GM18909 (cell line): ENCODE data around the gene BCAN.

Source experiments
- ATAC-seq: cut with Tn5 transposase; IDR thresholded peaks from one replicate; pipeline ENCODE4 v1.9.1; 2021; ENCODE audit warnings: mild to moderate bottlenecking; ENCODE audit not compliant: unreplicated experiment, poor library complexity

The BCAN gene

GRCh38 chr1:156659661-156659987, 17.7 kb downstream of the BCAN start:
- no peak for ATAC-seq

- ATAC-seq: peak; percentile 60
These were observed 18.3 kb downstream of the BCAN start for GRCh38 chr1:156659988-156660751.

- ATAC-seq: peak; percentile 2
These were observed 18.8 kb downstream of the BCAN start for GRCh38 chr1:156660752-156661112.

GRCh38 chr1:156662005-156662799, 20.3 kb downstream of the BCAN start:
- ATAC-seq: no peak

GRCh38 chr1:156662800-156663055, 20.8 kb downstream of the BCAN start:
- ATAC-seq: no peak

GRCh38 chr1:156663178-156663577, 21.3 kb downstream of the BCAN start:
- no peak for ATAC-seq

- no peak for ATAC-seq
These were observed 22.3 kb downstream of the BCAN start for GRCh38 chr1:156664046-156664766.

GRCh38 chr1:156664767-156665411, 23.0 kb downstream of the BCAN start:
- no peak for ATAC-seq

GRCh38 chr1:156665539-156665938, 23.6 kb downstream of the BCAN start:
- ATAC-seq: no peak

- ATAC-seq: no peak
These were observed 25.1 kb downstream of the BCAN start for GRCh38 chr1:156666862-156667609.

GRCh38 chr1:156667610-156667967, 25.7 kb downstream of the BCAN start:
- no peak for ATAC-seq

GRCh38 chr1:156667968-156668709, 26.2 kb downstream of the BCAN start:
- ATAC-seq: no peak

- no peak for ATAC-seq
These were observed 27.1 kb downstream of the BCAN start for GRCh38 chr1:156668801-156669637.

GRCh38 chr1:156669794-156670193, 27.9 kb downstream of the BCAN start:
- no peak for ATAC-seq

GRCh38 chr1:156670359-156670758, 28.4 kb downstream of the BCAN start:
- no peak for ATAC-seq

- no peak for ATAC-seq
These were observed 28.9 kb downstream of the BCAN start for GRCh38 chr1:156670791-156671190.

GRCh38 chr1:156671804-156672203, 29.9 kb downstream of the BCAN start:
- no peak for ATAC-seq

- no peak for ATAC-seq
These were observed 31.6 kb downstream of the BCAN start for GRCh38 chr1:156673387-156674121.
